Osteocyte (in vitro differentiated cells): ENCODE results near the gene AATK. TPM values are rescaled to one million over a fixed set of nuclear protein-coding genes. Genes with fewer than 3 reads are reported as not detected.

Source experiments
- DNase-seq: peaks from one replicate; pipeline ENCODE4 v3.0.0; 2021; ENCODE audit warnings: mixed read lengths; ENCODE audit not compliant: unreplicated experiment; ENCODE audit errors: extremely low spot score
- H3K27ac Mint-ChIP-seq: one replicate; pipeline ENCODE4 v1.8.0; 2021; ENCODE audit warnings: mild to moderate bottlenecking, mixed read lengths; ENCODE audit not compliant: unreplicated experiment
- H3K27me3 Mint-ChIP-seq: one replicate; pipeline ENCODE4 v1.8.0; 2021; ENCODE audit warnings: mixed read lengths; ENCODE audit not compliant: unreplicated experiment
- H3K36me3 Mint-ChIP-seq: one replicate; pipeline ENCODE4 v1.8.0; 2021; ENCODE audit warnings: mixed read lengths; ENCODE audit not compliant: unreplicated experiment
- H3K4me1 Mint-ChIP-seq: one replicate; pipeline ENCODE4 v1.8.0; 2021; ENCODE audit warnings: mixed read lengths; ENCODE audit not compliant: unreplicated experiment
- H3K4me3 Mint-ChIP-seq: one replicate; pipeline ENCODE4 v1.8.0; 2021; ENCODE audit warnings: mild to moderate bottlenecking, moderate library complexity, mixed read lengths; ENCODE audit not compliant: unreplicated experiment
- H3K9me3 Mint-ChIP-seq: one replicate; pipeline ENCODE4 v1.8.0; 2021; ENCODE audit warnings: mixed read lengths; ENCODE audit not compliant: unreplicated experiment
- total RNA-seq: library from RNA; stranded (reverse); gene quantifications from 2 replicates; pipeline ENCODE4 v1.2.1, GENCODE V29; 2021
- TF ChIP-seq, protein P1 (sequence below): fragments of 200-600 bp; sonication (generic); IDR thresholded peaks from 2 replicates; pipeline ENCODE4 v1.5.0; 2021; ENCODE audit warnings: antibody characterized with exemption, mild to moderate bottlenecking, moderate library complexity

The AATK gene
- total RNA-seq, 1 donor from 2014 or later: not detected

DNA sequence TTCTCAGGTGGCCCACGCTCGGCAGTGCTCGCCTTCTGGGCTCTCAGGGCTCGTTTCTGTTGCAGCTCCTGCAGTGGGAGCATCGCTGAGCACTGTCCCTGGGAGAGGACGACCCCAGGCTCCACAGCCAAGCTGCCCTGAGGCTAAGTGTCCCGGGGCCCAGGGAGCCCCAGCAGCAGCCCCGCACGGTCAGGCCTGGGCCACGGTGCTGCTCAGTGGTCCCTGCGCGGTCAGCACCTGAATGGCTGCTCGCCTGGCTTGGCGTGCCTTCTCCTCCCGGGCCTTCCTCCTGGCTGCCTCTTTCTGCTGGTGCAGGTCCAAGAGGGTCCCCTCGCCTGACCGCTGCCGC lies 33.4 kb upstream of the AATK start:
- no peak for DNase-seq
- Mint-ChIP-seq H3K4me3 (no peak overlapping the region), H3K9me3 (no peaks in the 10 kb centered on the region), H3K36me3 (no peaks in the 10 kb centered on the region), H3K27me3 (no peaks in the 10 kb centered on the region), H3K4me1 (no peaks in the 10 kb centered on the region), H3K27ac (no peak overlapping the region)
- TF ChIP-seq, protein P1, sequence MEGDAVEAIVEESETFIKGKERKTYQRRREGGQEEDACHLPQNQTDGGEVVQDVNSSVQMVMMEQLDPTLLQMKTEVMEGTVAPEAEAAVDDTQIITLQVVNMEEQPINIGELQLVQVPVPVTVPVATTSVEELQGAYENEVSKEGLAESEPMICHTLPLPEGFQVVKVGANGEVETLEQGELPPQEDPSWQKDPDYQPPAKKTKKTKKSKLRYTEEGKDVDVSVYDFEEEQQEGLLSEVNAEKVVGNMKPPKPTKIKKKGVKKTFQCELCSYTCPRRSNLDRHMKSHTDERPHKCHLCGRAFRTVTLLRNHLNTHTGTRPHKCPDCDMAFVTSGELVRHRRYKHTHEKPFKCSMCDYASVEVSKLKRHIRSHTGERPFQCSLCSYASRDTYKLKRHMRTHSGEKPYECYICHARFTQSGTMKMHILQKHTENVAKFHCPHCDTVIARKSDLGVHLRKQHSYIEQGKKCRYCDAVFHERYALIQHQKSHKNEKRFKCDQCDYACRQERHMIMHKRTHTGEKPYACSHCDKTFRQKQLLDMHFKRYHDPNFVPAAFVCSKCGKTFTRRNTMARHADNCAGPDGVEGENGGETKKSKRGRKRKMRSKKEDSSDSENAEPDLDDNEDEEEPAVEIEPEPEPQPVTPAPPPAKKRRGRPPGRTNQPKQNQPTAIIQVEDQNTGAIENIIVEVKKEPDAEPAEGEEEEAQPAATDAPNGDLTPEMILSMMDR: no peak

DNA sequence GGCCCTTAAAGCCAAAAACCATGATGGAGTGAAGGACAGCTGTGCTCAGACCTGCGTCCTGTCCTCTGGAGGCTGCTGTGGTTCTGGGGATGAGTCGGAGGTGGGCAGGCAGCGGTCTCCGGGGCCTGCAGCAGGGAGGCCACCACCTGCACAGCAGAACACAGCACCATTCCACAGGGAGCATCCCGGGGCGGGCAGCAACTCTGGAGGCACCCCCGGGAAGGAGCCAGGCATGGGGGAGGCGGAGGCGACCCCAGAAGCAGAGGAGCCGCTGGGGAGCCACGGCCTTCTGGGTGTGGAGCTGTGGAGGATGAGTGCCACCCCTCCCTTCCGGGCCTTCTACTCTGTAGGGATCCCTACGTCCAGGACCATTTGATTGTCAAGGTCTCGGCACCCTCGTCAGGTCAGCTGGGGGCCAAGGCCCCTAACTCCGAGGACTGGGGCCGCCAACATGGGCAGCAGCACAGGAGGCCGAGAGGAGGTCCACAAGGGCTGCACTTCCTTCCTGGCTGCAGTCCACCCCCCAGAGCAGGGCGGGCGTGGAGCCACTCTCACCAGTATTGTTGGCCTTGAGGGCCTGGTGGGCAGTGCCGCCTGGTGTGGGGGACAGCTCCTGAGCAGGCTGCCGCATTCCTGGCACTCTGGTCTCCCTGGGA lies 32.9 kb upstream of the AATK start:
- Mint-ChIP-seq H3K36me3 (no peaks in the 10 kb centered on the region), H3K4me3 (no peak overlapping the region), H3K27me3 (no peaks in the 10 kb centered on the region), H3K4me1 (no peaks in the 10 kb centered on the region), H3K27ac (no peak overlapping the region), H3K9me3 (no peaks in the 10 kb centered on the region)
- no peak for DNase-seq
- TF ChIP-seq, protein P1: no peak

DNA sequence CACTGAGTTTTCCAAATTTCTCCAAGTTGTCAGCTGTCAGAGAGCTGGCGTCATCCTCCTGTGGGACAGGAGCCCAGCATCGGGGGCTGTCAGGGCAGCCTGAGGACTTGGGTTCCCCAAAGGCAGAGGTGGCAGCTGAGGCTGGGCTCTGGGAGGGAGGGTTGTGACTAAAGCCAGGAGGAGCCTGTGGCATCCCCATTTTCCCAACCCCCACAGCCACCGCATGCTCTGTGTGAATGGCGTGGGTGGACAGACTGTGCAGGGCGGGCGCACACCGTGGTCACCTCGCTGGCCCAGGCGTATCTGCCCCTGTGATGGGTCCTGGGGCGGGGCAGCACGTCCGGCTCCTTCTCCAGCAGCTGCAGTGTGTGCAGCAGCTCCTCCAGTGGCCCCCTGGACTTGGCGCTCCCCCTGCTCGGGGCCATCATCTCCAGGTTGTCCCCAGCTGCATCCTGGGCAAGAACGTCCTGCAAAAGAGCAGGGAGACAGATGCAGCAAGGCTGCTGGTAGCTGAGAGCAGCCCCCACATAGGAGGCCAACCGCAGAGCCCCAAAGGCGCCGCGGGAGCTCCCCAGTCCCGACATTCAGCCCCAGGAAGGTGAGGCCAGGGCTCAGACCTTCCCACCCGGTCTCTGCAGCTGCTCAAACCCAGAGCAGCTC lies 31.9 kb upstream of the AATK start:
- H3K9me3 Mint-ChIP-seq: no peaks in the 10 kb centered on the region
- H3K36me3 Mint-ChIP-seq: no peaks in the 10 kb centered on the region
- TF ChIP-seq, protein P1: no peak
- H3K4me1 Mint-ChIP-seq: no peaks in the 10 kb centered on the region
- no peaks in the 10 kb centered on the region for H3K27me3 Mint-ChIP-seq
- H3K4me3 Mint-ChIP-seq: no peak overlapping the region
- DNase-seq: no peak
- no peak overlapping the region for H3K27ac Mint-ChIP-seq

DNA sequence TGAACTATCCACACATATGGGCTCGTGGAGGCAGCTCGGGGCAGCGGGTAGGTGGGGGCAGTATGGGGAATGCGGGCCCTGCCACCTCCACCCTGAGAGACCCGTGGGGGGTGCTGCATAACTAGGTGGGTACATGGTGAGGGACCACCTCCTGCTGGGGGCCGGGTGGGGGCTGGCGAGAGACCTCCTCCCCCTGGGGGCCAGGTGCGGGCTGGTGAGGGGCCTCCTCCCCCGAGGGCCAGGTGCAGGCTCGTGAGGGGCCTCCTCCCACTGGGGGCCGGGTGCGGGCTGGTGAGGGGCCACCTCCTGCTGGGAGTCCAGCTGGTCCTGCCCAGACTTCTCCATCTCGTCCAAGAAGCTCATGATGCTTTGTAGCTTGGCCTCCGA lies 31.4 kb upstream of the AATK start:
- H3K9me3 Mint-ChIP-seq: no peaks in the 10 kb centered on the region
- no peak for DNase-seq
- H3K36me3 Mint-ChIP-seq: no peaks in the 10 kb centered on the region
- TF ChIP-seq, protein P1: no peak
- H3K4me3 Mint-ChIP-seq: no peak overlapping the region
- H3K27ac Mint-ChIP-seq: no peak overlapping the region
- no peaks in the 10 kb centered on the region for H3K27me3 Mint-ChIP-seq
- H3K4me1 Mint-ChIP-seq: no peaks in the 10 kb centered on the region

DNA sequence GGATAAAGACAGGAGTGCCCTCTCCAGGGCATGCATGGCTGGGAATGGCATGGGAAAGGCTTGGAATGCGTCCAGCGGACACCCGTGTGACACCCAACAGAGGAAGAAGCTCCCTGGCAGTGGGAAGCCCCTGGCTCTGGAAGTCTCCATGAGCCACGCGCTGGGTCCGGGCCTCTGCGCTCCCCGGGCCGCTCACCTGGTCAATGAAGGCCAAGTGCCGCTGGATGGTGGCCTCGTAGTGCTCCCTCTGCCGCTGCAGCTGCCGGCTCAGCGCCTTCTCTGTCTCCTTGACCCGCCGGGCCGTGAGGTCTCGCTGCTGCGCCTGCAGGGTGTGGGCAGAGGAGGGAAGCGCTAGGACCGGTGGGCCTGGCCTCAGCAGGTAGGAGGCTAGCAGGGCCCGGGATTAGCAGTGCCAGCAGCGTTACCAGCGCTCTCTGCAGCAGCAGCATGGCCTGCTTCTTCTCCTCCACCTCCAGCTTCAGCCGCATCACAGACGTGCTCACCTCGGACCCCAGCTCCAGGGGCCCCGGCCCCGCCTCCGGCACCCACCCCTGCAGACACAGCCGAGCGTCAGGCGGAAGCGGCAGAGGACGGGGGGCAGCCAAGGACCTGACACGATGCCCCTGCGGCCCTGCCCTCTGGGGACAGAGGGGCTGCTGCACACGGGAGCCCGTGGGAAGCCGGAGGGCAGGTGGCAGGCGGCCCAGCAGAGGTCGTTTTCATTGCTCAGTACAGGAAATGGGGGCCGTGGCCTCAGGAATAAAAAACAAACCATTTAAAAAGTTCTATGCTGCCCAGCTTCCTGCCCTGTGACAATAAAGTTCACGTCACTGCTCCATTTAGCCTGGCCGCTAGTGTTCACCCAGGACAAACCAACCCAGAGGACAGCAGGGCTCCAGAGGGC lies 30.7 kb upstream of the AATK start:
- no peaks in the 10 kb centered on the region for H3K36me3 Mint-ChIP-seq
- no peaks in the 10 kb centered on the region for H3K27me3 Mint-ChIP-seq
- H3K4me3 Mint-ChIP-seq: no peak overlapping the region
- no peaks in the 10 kb centered on the region for H3K9me3 Mint-ChIP-seq
- no peak for DNase-seq
- H3K27ac Mint-ChIP-seq: no peak overlapping the region
- TF ChIP-seq, protein P1: no peak
- H3K4me1 Mint-ChIP-seq: no peaks in the 10 kb centered on the region
